ENCODE measurements around the gene MRPS27.

- TF ChIP-seq, protein P1, sequence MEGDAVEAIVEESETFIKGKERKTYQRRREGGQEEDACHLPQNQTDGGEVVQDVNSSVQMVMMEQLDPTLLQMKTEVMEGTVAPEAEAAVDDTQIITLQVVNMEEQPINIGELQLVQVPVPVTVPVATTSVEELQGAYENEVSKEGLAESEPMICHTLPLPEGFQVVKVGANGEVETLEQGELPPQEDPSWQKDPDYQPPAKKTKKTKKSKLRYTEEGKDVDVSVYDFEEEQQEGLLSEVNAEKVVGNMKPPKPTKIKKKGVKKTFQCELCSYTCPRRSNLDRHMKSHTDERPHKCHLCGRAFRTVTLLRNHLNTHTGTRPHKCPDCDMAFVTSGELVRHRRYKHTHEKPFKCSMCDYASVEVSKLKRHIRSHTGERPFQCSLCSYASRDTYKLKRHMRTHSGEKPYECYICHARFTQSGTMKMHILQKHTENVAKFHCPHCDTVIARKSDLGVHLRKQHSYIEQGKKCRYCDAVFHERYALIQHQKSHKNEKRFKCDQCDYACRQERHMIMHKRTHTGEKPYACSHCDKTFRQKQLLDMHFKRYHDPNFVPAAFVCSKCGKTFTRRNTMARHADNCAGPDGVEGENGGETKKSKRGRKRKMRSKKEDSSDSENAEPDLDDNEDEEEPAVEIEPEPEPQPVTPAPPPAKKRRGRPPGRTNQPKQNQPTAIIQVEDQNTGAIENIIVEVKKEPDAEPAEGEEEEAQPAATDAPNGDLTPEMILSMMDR (IDR thresholded peaks at IDR 0.05): no peak
- no peak for TF ChIP-seq POLR2AphosphoS5 (IDR thresholded peaks at IDR 0.05)
Measured at GRCh38 chr5:72369711-72370110, 49.7 kb upstream of the MRPS27 start.
